ENCODE results near the gene SYNE2.
"Not testable (repeated sequence)": the region's sequence is repeated elsewhere in the genome, so short reads cannot be mapped to it uniquely, and the experiment has no call there.

The SYNE2 gene

DNA sequence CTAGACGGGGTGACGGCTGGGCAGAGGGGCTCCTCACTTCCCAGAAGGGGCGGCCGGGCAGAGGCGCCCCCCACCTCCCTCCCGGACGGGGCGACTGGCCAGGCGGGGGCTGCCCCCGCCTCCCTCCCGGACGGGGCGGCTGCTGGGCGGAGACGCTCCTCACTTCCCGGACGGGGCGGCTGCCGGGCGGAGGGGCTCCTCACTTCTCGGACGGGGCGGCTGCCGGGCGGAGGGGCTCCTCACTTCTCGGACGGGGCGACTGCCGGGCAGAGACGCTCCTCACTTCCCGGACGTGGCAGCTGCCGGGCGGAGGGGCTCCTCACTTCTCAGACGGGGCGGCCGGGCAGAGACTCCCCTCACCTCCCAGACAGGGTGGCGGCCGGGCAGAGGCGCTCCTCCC lies 330.1 kb downstream of the SYNE2 start:
- not testable (repeated sequence) for H3K9me3 ChIP-seq (ENCODE audit: control insufficient read depth, low read length); H3K27ac ChIP-seq (ENCODE audit: insufficient read depth, low read depth, low read length, poor library complexity, severe bottlenecking); H3K4me3 ChIP-seq (ENCODE audit: insufficient read depth, low read depth, low read length); H3K4me1 ChIP-seq (ENCODE audit: control insufficient read depth, insufficient read depth, low read length); H3K27me3 ChIP-seq (ENCODE audit: control insufficient read depth, insufficient read depth, low read length, poor library complexity, severe bottlenecking)
- WGBS, 2 experiments: 95 to 96% methylated on average over 40 of the region's 40 CpGs
- H3K36me3 ChIP-seq (ENCODE audit: control insufficient read depth, insufficient read depth, low read length): peaks cover 26% of the 10 kb centered on the region

DNA sequence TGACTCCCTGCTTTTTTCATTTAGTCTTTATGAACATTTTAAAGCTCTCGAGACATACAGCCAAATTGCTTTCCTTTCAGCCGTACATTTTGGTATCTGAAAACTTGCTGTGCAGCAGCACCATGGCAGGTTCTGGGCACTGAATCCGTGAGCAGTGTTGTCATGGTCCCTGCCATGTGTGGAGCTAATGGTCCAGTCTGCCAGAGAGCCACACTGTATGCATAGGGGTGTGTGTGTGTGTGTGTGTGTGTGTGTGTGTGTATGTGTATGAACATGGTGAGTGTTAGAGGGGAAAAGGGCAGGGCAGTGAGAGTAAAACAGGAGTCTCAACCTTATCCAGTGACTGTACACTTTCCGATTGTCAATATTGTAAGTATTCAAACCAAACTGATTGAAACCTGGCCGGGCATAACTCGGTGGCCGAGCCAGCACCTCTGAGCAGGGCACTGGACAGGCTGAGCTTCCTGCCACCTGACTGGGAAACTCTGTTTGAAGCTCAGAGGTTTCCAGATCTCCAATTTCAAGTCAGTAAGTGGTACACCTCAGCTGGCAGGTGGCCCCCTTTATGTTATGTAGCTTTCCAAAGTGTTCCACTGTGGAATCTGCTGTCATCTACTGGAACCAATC lies 331.4 kb downstream of the SYNE2 start:
- 96% methylated on average over 7 of the region's 7 CpGs for WGBS, 2 experiments
- peaks cover 8% of the 10 kb centered on the region for H3K4me1 ChIP-seq (ENCODE audit: control insufficient read depth, insufficient read depth, low read length)
- no peaks in the 10 kb centered on the region for H3K27me3 ChIP-seq (ENCODE audit: control insufficient read depth, insufficient read depth, low read length, poor library complexity, severe bottlenecking)
- H3K4me3 ChIP-seq (ENCODE audit: insufficient read depth, low read depth, low read length): no peak overlapping the region
- peaks cover 24% of the 10 kb centered on the region for H3K36me3 ChIP-seq (ENCODE audit: control insufficient read depth, insufficient read depth, low read length)
- H3K27ac ChIP-seq (ENCODE audit: insufficient read depth, low read depth, low read length, poor library complexity, severe bottlenecking): no peak overlapping the region
- no peaks in the 10 kb centered on the region for H3K9me3 ChIP-seq (ENCODE audit: control insufficient read depth, low read length)

DNA sequence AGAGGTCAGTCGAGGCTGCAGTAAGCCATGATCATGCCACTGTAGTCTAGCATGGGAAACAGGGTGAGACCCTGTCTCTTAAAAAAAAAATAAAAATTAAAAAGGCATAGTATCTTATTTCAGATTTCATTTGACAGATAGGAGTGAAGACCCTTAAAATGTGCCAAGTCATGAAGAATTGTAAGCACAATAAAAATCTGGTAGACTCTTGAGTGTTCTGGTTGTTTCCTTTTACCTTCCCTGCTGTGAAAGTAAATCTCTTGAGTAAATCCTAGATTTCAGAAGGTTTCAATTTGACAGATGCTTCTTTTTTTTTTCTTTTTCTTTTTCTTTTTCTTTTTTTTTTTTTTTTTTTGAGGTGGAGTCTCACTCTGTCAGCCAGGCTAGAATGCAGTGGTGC lies 332.4 kb downstream of the SYNE2 start:
- WGBS, 2 experiments: 98 to 100% methylated on average over 1 of the region's 1 CpG

GRCh38 chr14:64186231-64187129 lies 333.7 kb downstream of the SYNE2 start:
- peak overlapping the region; percentile 92 for H3K27ac ChIP-seq (ENCODE audit: insufficient read depth, low read depth, low read length, poor library complexity, severe bottlenecking)
- H3K9me3 ChIP-seq (ENCODE audit: control insufficient read depth, low read length): no peaks in the 10 kb centered on the region
- peak overlapping the region; percentile 38 for H3K4me3 ChIP-seq (ENCODE audit: insufficient read depth, low read depth, low read length)
- H3K36me3 ChIP-seq (ENCODE audit: control insufficient read depth, insufficient read depth, low read length): peaks cover 34% of the 10 kb centered on the region
- no peaks in the 10 kb centered on the region for H3K27me3 ChIP-seq (ENCODE audit: control insufficient read depth, insufficient read depth, low read length, poor library complexity, severe bottlenecking)
- 11 to 14% methylated on average over 12 of the region's 12 CpGs for WGBS, 2 experiments
- H3K4me1 ChIP-seq (ENCODE audit: control insufficient read depth, insufficient read depth, low read length): peaks cover 8% of the 10 kb centered on the region

More for the DNA sequence above, 332.4 kb downstream of the SYNE2 start:
- peaks cover 8% of the 10 kb centered on the region for H3K4me1 ChIP-seq (ENCODE audit: control insufficient read depth, insufficient read depth, low read length)
- H3K9me3 ChIP-seq (ENCODE audit: control insufficient read depth, low read length): no peaks in the 10 kb centered on the region
- H3K27me3 ChIP-seq (ENCODE audit: control insufficient read depth, insufficient read depth, low read length, poor library complexity, severe bottlenecking): no peaks in the 10 kb centered on the region
- peaks cover 30% of the 10 kb centered on the region for H3K36me3 ChIP-seq (ENCODE audit: control insufficient read depth, insufficient read depth, low read length)
- no peak overlapping the region for H3K4me3 ChIP-seq (ENCODE audit: insufficient read depth, low read depth, low read length)
- H3K27ac ChIP-seq (ENCODE audit: insufficient read depth, low read depth, low read length, poor library complexity, severe bottlenecking): no peak overlapping the region

- Histone ChIP-seq H3K9me3 (ENCODE audit: control insufficient read depth, low read length) (no peaks in the 10 kb centered on the region), H3K4me3 (ENCODE audit: insufficient read depth, low read depth, low read length) (peak overlapping the region; percentile 27), H3K27me3 (ENCODE audit: control insufficient read depth, insufficient read depth, low read length, poor library complexity, severe bottlenecking) (no peaks in the 10 kb centered on the region), H3K36me3 (ENCODE audit: control insufficient read depth, insufficient read depth, low read length) (peaks cover 29% of the 10 kb centered on the region), H3K4me1 (ENCODE audit: control insufficient read depth, insufficient read depth, low read length) (peaks cover 12% of the 10 kb centered on the region), H3K27ac (ENCODE audit: insufficient read depth, low read depth, low read length, poor library complexity, severe bottlenecking) (no peak overlapping the region)
- 27 to 41% methylated on average over 3 of the region's 3 CpGs for WGBS, 2 experiments
These were observed 334.5 kb downstream of the SYNE2 start for GRCh38 chr14:64187331-64187730.

- H3K27ac ChIP-seq (ENCODE audit: insufficient read depth, low read depth, low read length, poor library complexity, severe bottlenecking): no peak overlapping the region
- H3K36me3 ChIP-seq (ENCODE audit: control insufficient read depth, insufficient read depth, low read length): peaks cover 14% of the 10 kb centered on the region
- 96 to 97% methylated on average over 3 of the region's 3 CpGs for WGBS, 2 experiments
- peaks cover 21% of the 10 kb centered on the region for H3K4me1 ChIP-seq (ENCODE audit: control insufficient read depth, insufficient read depth, low read length)
- H3K27me3 ChIP-seq (ENCODE audit: control insufficient read depth, insufficient read depth, low read length, poor library complexity, severe bottlenecking): no peaks in the 10 kb centered on the region
- H3K4me3 ChIP-seq (ENCODE audit: insufficient read depth, low read depth, low read length): no peak overlapping the region
- no peaks in the 10 kb centered on the region for H3K9me3 ChIP-seq (ENCODE audit: control insufficient read depth, low read length)
These were observed 338.2 kb downstream of the SYNE2 start for GRCh38 chr14:64190974-64191502.

- Histone ChIP-seq H3K4me3 (ENCODE audit: insufficient read depth, low read depth, low read length) (no peak overlapping the region), H3K27ac (ENCODE audit: insufficient read depth, low read depth, low read length, poor library complexity, severe bottlenecking) (no peak overlapping the region), H3K27me3 (ENCODE audit: control insufficient read depth, insufficient read depth, low read length, poor library complexity, severe bottlenecking) (no peaks in the 10 kb centered on the region), H3K9me3 (ENCODE audit: control insufficient read depth, low read length) (no peaks in the 10 kb centered on the region), H3K36me3 (ENCODE audit: control insufficient read depth, insufficient read depth, low read length) (peaks cover 14% of the 10 kb centered on the region), H3K4me1 (ENCODE audit: control insufficient read depth, insufficient read depth, low read length) (peaks cover 28% of the 10 kb centered on the region)
- 90 to 95% methylated on average over 2 of the region's 2 CpGs for WGBS, 2 experiments
These were observed 339.0 kb downstream of the SYNE2 start for GRCh38 chr14:64191756-64192155.

DNA sequence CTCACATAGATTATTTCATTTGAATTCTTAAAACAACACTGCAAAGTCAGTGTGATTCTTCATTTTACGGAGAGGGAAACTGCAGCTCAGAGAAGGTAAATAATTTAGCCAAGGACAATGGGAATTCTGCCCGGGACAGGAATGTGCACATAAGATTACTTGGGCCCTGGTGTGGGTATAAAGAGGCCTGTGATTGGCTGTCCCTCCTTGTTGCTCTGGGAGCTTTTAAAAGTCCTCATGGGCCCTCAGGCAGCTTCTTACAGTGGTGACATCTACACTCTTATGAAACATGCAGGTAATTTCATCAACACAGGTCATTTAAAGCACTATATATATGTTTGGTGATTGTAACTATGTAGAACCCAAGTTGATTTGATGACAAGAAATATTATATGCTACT lies 341.0 kb downstream of the SYNE2 start:
- H3K4me1 ChIP-seq (ENCODE audit: control insufficient read depth, insufficient read depth, low read length): peaks cover 20% of the 10 kb centered on the region
- H3K36me3 ChIP-seq (ENCODE audit: control insufficient read depth, insufficient read depth, low read length): peaks cover 14% of the 10 kb centered on the region
- no peak overlapping the region for H3K27ac ChIP-seq (ENCODE audit: insufficient read depth, low read depth, low read length, poor library complexity, severe bottlenecking)
- WGBS, 2 experiments: 87 to 89% methylated on average over 2 of the region's 2 CpGs
- no peaks in the 10 kb centered on the region for H3K27me3 ChIP-seq (ENCODE audit: control insufficient read depth, insufficient read depth, low read length, poor library complexity, severe bottlenecking)
- H3K9me3 ChIP-seq (ENCODE audit: control insufficient read depth, low read length): no peaks in the 10 kb centered on the region
- no peak overlapping the region for H3K4me3 ChIP-seq (ENCODE audit: insufficient read depth, low read depth, low read length)

GRCh38 chr14:64194404-64194803 lies 341.6 kb downstream of the SYNE2 start:
- Histone ChIP-seq H3K9me3 (ENCODE audit: control insufficient read depth, low read length) (no peaks in the 10 kb centered on the region), H3K27me3 (ENCODE audit: control insufficient read depth, insufficient read depth, low read length, poor library complexity, severe bottlenecking) (no peaks in the 10 kb centered on the region), H3K4me1 (ENCODE audit: control insufficient read depth, insufficient read depth, low read length) (peaks cover 20% of the 10 kb centered on the region), H3K36me3 (ENCODE audit: control insufficient read depth, insufficient read depth, low read length) (peaks cover 12% of the 10 kb centered on the region), H3K27ac (ENCODE audit: insufficient read depth, low read depth, low read length, poor library complexity, severe bottlenecking) (no peak overlapping the region), H3K4me3 (ENCODE audit: insufficient read depth, low read depth, low read length) (no peak overlapping the region)
- 78 to 84% methylated on average over 2 to 3 of the region's 3 CpGs for WGBS, 2 experiments

- H3K27ac ChIP-seq (ENCODE audit: insufficient read depth, low read depth, low read length, poor library complexity, severe bottlenecking): no peak overlapping the region
- H3K4me3 ChIP-seq (ENCODE audit: insufficient read depth, low read depth, low read length): no peak overlapping the region
- WGBS, 2 experiments: 78 to 86% methylated on average over 2 of the region's 2 CpGs
These were observed 342.4 kb downstream of the SYNE2 start for GRCh38 chr14:64195199-64195598.

More at GRCh38 chr14:64195199-64195598, 342.4 kb downstream of the SYNE2 start:
- no peaks in the 10 kb centered on the region for H3K27me3 ChIP-seq (ENCODE audit: control insufficient read depth, insufficient read depth, low read length, poor library complexity, severe bottlenecking)
- peaks cover 4% of the 10 kb centered on the region for H3K36me3 ChIP-seq (ENCODE audit: control insufficient read depth, insufficient read depth, low read length)
- peaks cover 25% of the 10 kb centered on the region for H3K4me1 ChIP-seq (ENCODE audit: control insufficient read depth, insufficient read depth, low read length)
- no peaks in the 10 kb centered on the region for H3K9me3 ChIP-seq (ENCODE audit: control insufficient read depth, low read length)

Measured in ectodermal cell (in vitro differentiated cells).